Panc1 (cell line): ENCODE data around the gene OSCAR. TPM values are rescaled to one million over a fixed set of nuclear protein-coding genes. Genes with fewer than 3 reads are reported as not detected.

ENCODE experiments used
- total RNA-seq: library from RNA; stranded (reverse); gene quantifications from one replicate; pipeline ENCODE4 v1.2.1, GENCODE V29; 2021; ENCODE audit not compliant: unreplicated experiment

The OSCAR gene
- total RNA-seq, 1 experiment from 2014 or later = 6.8 TPM

Other genes with a start within 250 kb of the OSCAR start
- gene MYADM, start 232.9 kb downstream of the OSCAR start, total RNA-seq = 469 TPM
- gene PRKCG, start 218.6 kb downstream of the OSCAR start, total RNA-seq = 2.5 TPM
- gene CACNG7, start 191.5 kb downstream of the OSCAR start, total RNA-seq = 7.7 TPM
- 17.7 TPM for gene CACNG8, start 137.9 kb downstream of the OSCAR start, total RNA-seq
- gene CACNG6, start 109.2 kb downstream of the OSCAR start, total RNA-seq = 14.6 TPM
- 1.5 TPM for gene VSTM1, start 36.9 kb downstream of the OSCAR start, total RNA-seq
- gene TARM1, start 19.4 kb downstream of the OSCAR start, total RNA-seq = not detected
- 211 TPM for gene NDUFA3, start 2.1 kb upstream of the OSCAR start, total RNA-seq
- gene TFPT, start 14.9 kb upstream of the OSCAR start, total RNA-seq = 45.4 TPM
- 117 TPM for gene PRPF31, start 15.0 kb upstream of the OSCAR start, total RNA-seq
- 111 TPM for gene CNOT3, start 37.0 kb upstream of the OSCAR start, total RNA-seq
- gene LENG1, start 58.9 kb upstream of the OSCAR start, total RNA-seq = 11.2 TPM
- 5.1 TPM for gene TMC4, start 72.4 kb upstream of the OSCAR start, total RNA-seq
- 264 TPM for gene MBOAT7, start 88.8 kb upstream of the OSCAR start, total RNA-seq
- 194 TPM for gene TSEN34, start 90.5 kb upstream of the OSCAR start, total RNA-seq
- 823 TPM for gene RPS9, start 100.1 kb upstream of the OSCAR start, total RNA-seq
- 0.18 TPM for gene LILRB3, start 122.2 kb upstream of the OSCAR start, total RNA-seq
- 0.08 TPM for gene LILRA6, start 142.0 kb upstream of the OSCAR start, total RNA-seq
- gene LILRB5, start 156.5 kb upstream of the OSCAR start, total RNA-seq = 0.05 TPM
- not detected for gene LILRB2, start 180.3 kb upstream of the OSCAR start, total RNA-seq
- gene LILRA5, start 212.4 kb upstream of the OSCAR start, total RNA-seq = not detected
- gene LILRA4, start 238.4 kb upstream of the OSCAR start, total RNA-seq = not detected